ENCODE results near the gene RPS15. TPM values are rescaled to one million over a fixed set of nuclear protein-coding genes. Genes with fewer than 3 reads are reported as not detected.

The RPS15 gene
- total RNA-seq, 6 experiments from 2014 or later, result 334 to 1,615 (median 355) TPM

- DNase-seq (peak in 1 of 3 donors; percentile 66), ATAC-seq (peak; percentile 16 to 37 (median 26))
- Histone ChIP-seq H3K36me3 (no peaks in the 10 kb centered on the region), H3K27me3 (peaks cover 0 to 41% of the 10 kb centered on the region in 2 donors), H3K4me1 (peaks cover 0 to 49% (median 10%) of the 10 kb centered on the region in 4 donors), H3K9me3 (no peaks in the 10 kb centered on the region), H3K4me3 (no peak overlapping the region), H3K27ac (no peak overlapping the region)
- TF ChIP-seq POLR2A (IDR thresholded peaks at IDR 0.05), result no peak
- TF ChIP-seq, protein P1, sequence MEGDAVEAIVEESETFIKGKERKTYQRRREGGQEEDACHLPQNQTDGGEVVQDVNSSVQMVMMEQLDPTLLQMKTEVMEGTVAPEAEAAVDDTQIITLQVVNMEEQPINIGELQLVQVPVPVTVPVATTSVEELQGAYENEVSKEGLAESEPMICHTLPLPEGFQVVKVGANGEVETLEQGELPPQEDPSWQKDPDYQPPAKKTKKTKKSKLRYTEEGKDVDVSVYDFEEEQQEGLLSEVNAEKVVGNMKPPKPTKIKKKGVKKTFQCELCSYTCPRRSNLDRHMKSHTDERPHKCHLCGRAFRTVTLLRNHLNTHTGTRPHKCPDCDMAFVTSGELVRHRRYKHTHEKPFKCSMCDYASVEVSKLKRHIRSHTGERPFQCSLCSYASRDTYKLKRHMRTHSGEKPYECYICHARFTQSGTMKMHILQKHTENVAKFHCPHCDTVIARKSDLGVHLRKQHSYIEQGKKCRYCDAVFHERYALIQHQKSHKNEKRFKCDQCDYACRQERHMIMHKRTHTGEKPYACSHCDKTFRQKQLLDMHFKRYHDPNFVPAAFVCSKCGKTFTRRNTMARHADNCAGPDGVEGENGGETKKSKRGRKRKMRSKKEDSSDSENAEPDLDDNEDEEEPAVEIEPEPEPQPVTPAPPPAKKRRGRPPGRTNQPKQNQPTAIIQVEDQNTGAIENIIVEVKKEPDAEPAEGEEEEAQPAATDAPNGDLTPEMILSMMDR (IDR thresholded peaks at IDR 0.05), result peak in 1 of 4 donors; percentile 15
- intact Hi-C loops (cut with DNase I), result no loop called here
- 0% methylated on average over 6 of the region's 47 CpGs for WGBS (ENCODE audit: insufficient coverage, low coverage, low lambda C conversion rate, missing lambda C conversion rate)
Observed at GRCh38 chr19:1468821-1469254, 30.6 kb downstream of the RPS15 start.

DNA sequence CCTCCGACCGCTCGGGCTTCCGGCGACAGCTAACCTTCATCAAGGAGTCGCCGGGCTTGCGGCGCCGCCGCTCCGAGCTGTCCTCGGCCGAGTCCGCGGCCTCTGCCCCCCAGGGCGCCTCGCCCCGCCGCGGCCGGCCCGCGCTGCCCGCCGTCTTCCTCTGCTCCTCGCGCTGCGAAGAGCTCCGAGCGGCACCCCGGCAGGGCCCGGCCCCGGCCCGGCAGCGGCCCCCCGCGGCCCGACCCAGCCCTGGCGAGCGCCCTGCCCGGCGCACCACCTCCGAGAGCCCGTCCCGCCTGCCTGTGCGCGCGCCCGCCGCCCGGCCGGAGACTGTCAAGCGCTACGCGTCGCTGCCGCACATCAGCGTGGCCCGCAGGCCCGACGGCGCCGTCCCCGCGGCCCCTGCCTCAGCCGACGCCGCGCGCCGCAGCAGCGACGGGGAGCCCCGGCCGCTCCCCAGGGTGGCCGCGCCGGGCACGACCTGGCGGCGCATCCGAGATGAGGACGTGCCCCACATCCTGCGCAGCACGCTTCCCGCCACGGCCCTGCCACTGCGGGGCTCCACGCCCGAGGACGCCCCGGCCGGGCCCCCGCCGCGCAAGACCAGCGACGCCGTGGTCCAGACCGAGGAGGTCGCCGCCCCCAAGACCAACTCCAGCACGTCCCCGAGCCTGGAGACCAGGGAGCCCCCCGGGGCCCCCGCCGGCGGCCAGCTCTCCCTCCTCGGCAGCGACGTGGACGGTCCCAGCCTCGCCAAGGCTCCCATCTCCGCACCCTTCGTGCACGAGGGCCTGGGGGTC is 31.3 kb downstream of the RPS15 start:
- TF ChIP-seq, protein P1 (IDR thresholded peaks at IDR 0.05), result no peak
- no peak for TF ChIP-seq POLR2A (IDR thresholded peaks at IDR 0.05)
- WGBS (ENCODE audit: insufficient coverage, low coverage, low lambda C conversion rate, missing lambda C conversion rate), result 0% methylated on average over 3 of the region's 117 CpGs
- Histone ChIP-seq H3K9me3 (no peaks in the 10 kb centered on the region), H3K4me3 (peak overlapping the region in 1 of 3 donors; percentile 33), H3K4me1 (peaks cover 0 to 49% (median 10%) of the 10 kb centered on the region in 4 donors), H3K27ac (no peak overlapping the region), H3K27me3 (peaks cover 0 to 41% of the 10 kb centered on the region in 2 donors), H3K36me3 (no peaks in the 10 kb centered on the region)
- intact Hi-C loops (cut with DNase I), result no loop called here
- ATAC-seq (peak in 2 of 4 donors; percentile 1 to 4), DNase-seq (peak in 1 of 3 donors; percentile 25)

- no peak for DNase-seq
- no peak for TF ChIP-seq POLR2A (IDR thresholded peaks at IDR 0.05)
- TF ChIP-seq, protein P1 (IDR thresholded peaks at IDR 0.05), result no peak
- H3K4me3 ChIP-seq, result peak overlapping the region in 2 of 3 donors; percentile 18 to 33
- intact Hi-C loops (cut with DNase I), result no loop called here
- ATAC-seq, result peak in 2 of 4 donors; percentile 5 to 6
- H3K27ac ChIP-seq, result no peak overlapping the region
- no peaks in the 10 kb centered on the region for H3K9me3 ChIP-seq
- WGBS (ENCODE audit: insufficient coverage, low coverage, low lambda C conversion rate, missing lambda C conversion rate), result no CpG with 5 or more reads among the region's 22 CpGs
- H3K27me3 ChIP-seq, result peaks cover 0 to 41% of the 10 kb centered on the region in 2 donors
- H3K36me3 ChIP-seq, result no peaks in the 10 kb centered on the region
- peaks cover 0 to 49% (median 10%) of the 10 kb centered on the region in 4 donors for H3K4me1 ChIP-seq
Observed at GRCh38 chr19:1470055-1470304, 31.8 kb downstream of the RPS15 start.

DNA sequence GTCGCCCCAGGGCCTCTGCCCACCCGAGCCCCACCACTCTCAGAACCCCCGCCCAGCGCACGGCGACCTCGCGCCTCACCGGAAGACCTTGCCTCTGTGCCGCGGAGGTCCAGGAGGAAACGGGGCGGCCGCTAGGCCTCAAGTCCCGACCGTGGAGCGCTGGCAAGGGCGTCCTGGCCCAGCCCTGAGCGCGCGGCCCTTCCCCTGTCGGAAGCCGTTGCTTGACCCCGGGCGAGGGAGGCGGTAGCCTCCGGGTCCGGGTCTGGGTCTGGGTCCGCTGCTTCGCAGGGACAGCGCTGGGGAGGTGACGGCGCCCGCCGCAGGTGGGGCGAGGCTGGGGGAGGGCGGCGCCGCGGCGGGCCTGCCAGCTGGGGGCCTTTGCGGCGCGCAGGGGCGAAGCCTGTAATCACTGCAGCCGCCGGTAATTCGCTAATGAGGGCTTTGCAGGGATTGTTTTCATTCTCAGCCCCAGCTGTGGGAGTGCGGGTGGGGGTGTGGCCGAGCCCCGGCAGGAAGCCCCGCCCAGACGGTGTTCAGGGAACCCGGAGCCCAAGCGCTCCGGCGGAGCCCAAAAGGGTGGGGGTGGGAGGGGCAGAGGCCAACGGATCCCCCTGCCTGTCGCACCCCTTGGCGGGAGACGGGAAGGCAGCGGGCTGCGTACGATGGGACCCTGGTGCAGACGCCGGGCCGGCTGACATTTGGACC is 32.3 kb downstream of the RPS15 start:
- peak overlapping the region; percentile 3 to 33 (median 18) for H3K4me3 ChIP-seq
- H3K36me3 ChIP-seq, result no peaks in the 10 kb centered on the region
- peak in 3 of 4 donors; percentile 38 to 50 (median 50) for ATAC-seq
- peaks cover 0 to 49% (median 10%) of the 10 kb centered on the region in 4 donors for H3K4me1 ChIP-seq
- DNase-seq, result peak in 2 of 3 donors; percentile 51 to 56
- no peak for TF ChIP-seq POLR2A (IDR thresholded peaks at IDR 0.05)
- TF ChIP-seq, protein P1 (IDR thresholded peaks at IDR 0.05), result no peak
- H3K27me3 ChIP-seq, result peaks cover 0 to 41% of the 10 kb centered on the region in 2 donors
- intact Hi-C loops (cut with DNase I), result no loop called here
- no peak overlapping the region for H3K27ac ChIP-seq
- WGBS (ENCODE audit: insufficient coverage, low coverage, low lambda C conversion rate, missing lambda C conversion rate), result no CpG with 5 or more reads among the region's 67 CpGs
- no peaks in the 10 kb centered on the region for H3K9me3 ChIP-seq

Data from right lobe of liver (tissue), 6 donors.